Ovary (tissue), 9 donors: ENCODE results near the gene SPTY2D1. TPM values are rescaled to one million over a fixed set of nuclear protein-coding genes. Genes with fewer than 3 reads are reported as not detected.
A peak's percentile ranks its signal among the peaks of the same experiment; 100 is the strongest.

Experiments used
- DNase-seq, 5 donors: peaks; one replicate each; pipeline ENCODE4 v3.0.0-alpha.2; 2019 to 2020
- H3K27ac ChIP-seq, 2 donors: fragments of 200-600 bp; one replicate each; pipeline versions ENCODE4 v1.5.1 to v1.8.0; 2019 to 2022
- H3K27me3 ChIP-seq: fragments of 200-600 bp; one replicate; pipeline ENCODE4 v1.8.0; 2022
- H3K36me3 ChIP-seq: fragments of 200-600 bp; sonication (generic); one replicate; pipeline ENCODE4 v1.5.1; 2019
- H3K4me1 ChIP-seq: one replicate; pipeline ENCODE4 v1.8.1; 2013; ENCODE audit warnings: mild to moderate bottlenecking, moderate library complexity; ENCODE audit not compliant: insufficient read depth
- H3K4me3 ChIP-seq: fragments of 200-600 bp; sonication (generic); one replicate; pipeline ENCODE4 v1.5.1; 2017
- H3K9me3 ChIP-seq, 2 donors: fragments of 200-600 bp in 1 of 2; sonication (generic) in 1 of 2; one replicate each; pipeline versions ENCODE4 v1.5.1 to v1.8.1; 2013 to 2019; ENCODE audit warnings: mild to moderate bottlenecking in 1 of 2, moderate library complexity in 1 of 2
- CTCF ChIP-seq, 3 donors: fragments of 450-650 bp in 2 of 3; fragments of 200-600 bp in 1 of 3; IDR thresholded peaks; one replicate each; pipeline versions ENCODE4 v1.5.1 to v1.8.0; 2016 to 2022; ENCODE audit warnings: antibody characterized with exemption in 3 of 3, mild to moderate bottlenecking in 1 of 3
- EP300 ChIP-seq: sonication (generic); formaldehyde crosslinking; IDR thresholded peaks from one replicate; pipeline ENCODE4 v1.6.1; 2017; ENCODE audit warnings: antibody characterized with exemption
- POLR2A ChIP-seq: fragments of 450-650 bp; IDR thresholded peaks from one replicate; pipeline ENCODE4 v1.6.1; 2017; ENCODE audit warnings: antibody characterized with exemption, mild to moderate bottlenecking, moderate library complexity
- WGBS, 3 donors: extraction: QIAGEN DNeasy Blood & Tissue Kit in 1 of 3; methylation state at CpG; one replicate each; pipeline versions ENCODE4 v1.1.5 to v1.1.7; 2013 to 2017; 5-methylcytosine and 5-hydroxymethylcytosine counted together
- intact Hi-C, 4 donors: fragments of 100-400 bp; cut with DNase I; formaldehyde crosslinking; loops; one replicate each; pipeline versions ENCODE4 v1.11.0 to v1.15.1; 2022 to 2023
- polyA plus RNA-seq, 2 donors: library from polyadenylated mRNA; stranded (reverse); fragments of 200-250 nt in 1 of 2; fragments of 350-450 nt in 1 of 2; fragmentation: Illumina TruSeq in 1 of 2; extraction: RNeasy Lipid Tissue Mini Kit (QIAGEN cat#74804) in 1 of 2; gene quantifications; one replicate each; pipeline ENCODE4 v1.2.3, GENCODE V29; 2013 to 2014
- total RNA-seq, 7 donors: library from RNA; depleted of rRNA in 2 of 7; stranded (reverse); fragments of >200 nt in 2 of 7; fragmentation: NEBNext Ultra II Directional in 3 of 7; extraction: Animal tissue kit (Norgen Biotek cat#: 25700) in 3 of 7; gene quantifications; one replicate each; pipeline versions ENCODE4 v1.1.0 to v1.2.4, GENCODE V29; 2016 to 2023
- donor health status: DM: no; HTN: no; CAD: no; lungs with moderate emphysema.
- donor health status: DM: no; HTN: no; CAD: no.
- donor health status: Bipolar disorder and iron deficiency.
- donor health status: DM: yes; HTN: yes; CAD: no.
- donor health status: DM: no; HTN: no; CAD: no.
- donor health status: DM: yes; HTN: yes; CAD: no.

SPTY2D1 gene
- total and polyA plus RNA-seq, 9 donors, result 8.2 to 25.2 (median 19.0) TPM

DNA sequence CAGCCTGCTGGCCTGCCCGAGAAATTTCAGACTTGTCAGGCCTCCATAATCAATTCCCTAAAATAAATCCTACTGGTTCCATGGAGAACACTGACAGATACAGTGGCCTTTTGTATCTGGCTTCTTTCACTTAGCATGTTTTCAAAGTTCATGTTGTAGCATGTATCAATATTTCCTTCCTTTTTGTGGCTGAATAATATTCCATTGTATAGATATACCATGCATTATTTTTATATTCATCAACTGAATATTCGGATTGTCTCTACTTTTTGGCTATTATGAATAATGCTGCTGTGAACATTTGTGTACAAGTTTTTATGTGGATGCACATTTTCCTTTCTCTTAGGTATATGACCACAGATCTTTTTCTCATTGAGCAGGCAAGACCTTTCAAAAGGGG lies 10.4 kb downstream of the SPTY2D1 start:
- DNase-seq, result no peak
- no peak overlapping the region for H3K27ac ChIP-seq
- no peaks in the 10 kb centered on the region for H3K27me3 ChIP-seq
- H3K36me3 ChIP-seq, result no peaks in the 10 kb centered on the region
- intact Hi-C loops, result no loop called here
- peaks cover under 1% of the 10 kb centered on the region for H3K4me1 ChIP-seq
- no peak for TF ChIP-seq CTCF (IDR thresholded peaks at IDR 0.05)
- TF ChIP-seq EP300, result no peak
- TF ChIP-seq POLR2A, result no peak
- no peak overlapping the region for H3K4me3 ChIP-seq
- 91 to 98% (median 96%) methylated on average over 2 of the region's 2 CpGs for WGBS, 3 donors
- H3K9me3 ChIP-seq, result no peaks in the 10 kb centered on the region

GRCh38 chr11:18618342-18619025 lies 15.7 kb downstream of the SPTY2D1 start:
- no peak overlapping the region for H3K4me3 ChIP-seq
- peak in 1 of 5 donors; percentile 15 for DNase-seq
- H3K4me1 ChIP-seq, result peaks cover 1% of the 10 kb centered on the region
- TF ChIP-seq EP300, result no peak
- 0 to 3% (median 2%) methylated on average over 5 of the region's 5 CpGs for WGBS, 3 donors
- H3K27me3 ChIP-seq, result no peaks in the 10 kb centered on the region
- H3K27ac ChIP-seq, result peak overlapping the region in 1 of 2 donors; percentile 40
- H3K36me3 ChIP-seq, result no peaks in the 10 kb centered on the region
- intact Hi-C loops, result no loop called here
- H3K9me3 ChIP-seq, result no peaks in the 10 kb centered on the region

GRCh38 chr11:18617688-18618341 lies 16.3 kb downstream of the SPTY2D1 start:
- H3K9me3 ChIP-seq, result no peaks in the 10 kb centered on the region
- intact Hi-C loops, result no loop called here

GRCh38 chr11:18615628-18616392 lies 18.3 kb downstream of the SPTY2D1 start:
- Histone ChIP-seq H3K27ac (no peak overlapping the region), H3K4me3 (no peak overlapping the region), H3K36me3 (no peaks in the 10 kb centered on the region), H3K9me3 (no peaks in the 10 kb centered on the region), H3K4me1 (peaks cover 1% of the 10 kb centered on the region), H3K27me3 (no peaks in the 10 kb centered on the region)
- no peak for DNase-seq
- TF ChIP-seq CTCF (IDR thresholded peaks at IDR 0.05), result no peak
- no peak for TF ChIP-seq POLR2A
- no peak for TF ChIP-seq EP300
- 92 to 95% (median 93%) methylated on average over 11 of the region's 11 CpGs for WGBS, 3 donors
- intact Hi-C loops, result no loop called here

More at GRCh38 chr11:18617688-18618341, 16.3 kb downstream of the SPTY2D1 start:
- H3K27ac ChIP-seq, result peak overlapping the region in 1 of 2 donors; percentile 40
- H3K36me3 ChIP-seq, result no peaks in the 10 kb centered on the region
- peaks cover 1% of the 10 kb centered on the region for H3K4me1 ChIP-seq
- DNase-seq, result no peak
- TF ChIP-seq EP300 (no peak), CTCF (IDR thresholded peaks at IDR 0.05) (no peak), POLR2A (no peak)
- no peaks in the 10 kb centered on the region for H3K27me3 ChIP-seq
- WGBS, 3 donors, result 21 to 45% (median 28%) methylated on average over 10 of the region's 10 CpGs
- H3K4me3 ChIP-seq, result no peak overlapping the region
